Endothelial cell of umbilical vein (primary cell): ENCODE results near the gene SEMA5A. TPM values are rescaled to one million over a fixed set of nuclear protein-coding genes. Genes with fewer than 3 reads are reported as not detected.

Source experiments
- BruUV-seq: library from RNA; stranded (reverse); fragments of 400-500 nt; replicated peaks from 2 replicates; lab custom pipeline; 2021; lab: Mats Ljungman, UMichigan
- CTCF ChIA-PET: fragments of 300-600, 350-600 bp; sonication (Branson Sonifier 250); formaldehyde crosslinking; loops from one replicate; lab custom pipeline; 2021; ENCODE audit warnings: antibody characterized with exemption, inconsistent platforms; lab: Charles Lee
- POLR2A ChIA-PET: fragments of 300-600, 350-600 bp; sonication (Branson Sonifier 250); formaldehyde crosslinking; loops from one replicate; lab custom pipeline; 2021; ENCODE audit warnings: antibody characterized with exemption, inconsistent platforms; lab: Charles Lee
- DNase-seq: peaks from one replicate; pipeline ENCODE4 v3.0.0-alpha.2; 2011; ENCODE audit warnings: low read depth, low spot score
- FAIRE-seq: peaks from 2 replicates; lab custom pipeline; 2011; peaks lifted over from hg19 to GRCh38; lab: Jason Lieb, UNC
- H2AFZ ChIP-seq: 2 replicates; pipeline ENCODE4 v1.6.0; 2012; ENCODE audit warnings: low read depth, low read length, control low read depth, inconsistent platforms
- H3K27ac ChIP-seq: 2 replicates; pipeline ENCODE4 v1.5.1; 2011; ENCODE audit warnings: low read depth, mild to moderate bottlenecking, control low read depth, low read length, moderate library complexity; ENCODE audit not compliant: insufficient read depth
- H3K27me3 ChIP-seq, 2 experiments: 2 replicates each; pipeline versions ENCODE4 v1.6.0 to v1.6.1; 2011; ENCODE audit warnings: low read length in 2 of 2, mixed read lengths in 1 of 2; ENCODE audit not compliant: control insufficient read depth in 2 of 2, insufficient read depth in 2 of 2
- H3K36me3 ChIP-seq, 2 experiments: 2 replicates in 1 of 2; 3 replicates in 1 of 2; pipeline ENCODE4 v1.5.1; 2011; ENCODE audit warnings: low read length in 2 of 2, mild to moderate bottlenecking in 1 of 2, moderate library complexity in 1 of 2; ENCODE audit not compliant: control insufficient read depth in 2 of 2, insufficient read depth in 2 of 2; ENCODE audit errors: extremely low read depth in 1 of 2
- H3K4me1 ChIP-seq: 3 replicates; pipeline ENCODE4 v1.5.1; 2011; ENCODE audit warnings: mild to moderate bottlenecking, low read length; ENCODE audit not compliant: control insufficient read depth, insufficient read depth; ENCODE audit errors: extremely low read depth
- H3K4me2 ChIP-seq: 2 replicates; pipeline ENCODE4 v1.6.1; 2011; ENCODE audit warnings: low read length, control low read depth, mixed read lengths; ENCODE audit not compliant: insufficient read depth
- H3K4me3 ChIP-seq, 3 experiments: fragments of 200-600 bp in 1 of 3; sonication (generic), shearing (Covaris generic) in 1 of 3; replicated peaks in 1 of 3; 2 replicates each; pipeline ENCODE4 v1.5.1; 2011 to 2016; ENCODE audit warnings: control low read depth in 3 of 3, low read length in 3 of 3, mild to moderate bottlenecking in 2 of 3, inconsistent platforms in 1 of 3, low read depth in 1 of 3, moderate library complexity in 1 of 3; ENCODE audit not compliant: insufficient read depth in 1 of 3
- H3K79me2 ChIP-seq: 2 replicates; pipeline ENCODE4 v1.6.0; 2012; ENCODE audit warnings: low read length, inconsistent platforms; ENCODE audit not compliant: control insufficient read depth, insufficient read depth
- H3K9ac ChIP-seq: replicated peaks from 2 replicates; pipeline ENCODE3; 2011; ENCODE audit warnings: low read length, control low read depth; ENCODE audit not compliant: insufficient read depth; ENCODE audit errors: extremely low read depth
- H3K9me1 ChIP-seq: replicated peaks from 3 replicates; pipeline ENCODE4 v1.6.0; 2011; ENCODE audit warnings: mild to moderate bottlenecking, low read length; ENCODE audit not compliant: control insufficient read depth, insufficient read depth; ENCODE audit errors: extremely low read depth
- H3K9me3 ChIP-seq: replicated peaks from 2 replicates; pipeline ENCODE4 v1.5.1; 2012; ENCODE audit warnings: low read length, inconsistent platforms; ENCODE audit not compliant: control insufficient read depth, insufficient read depth
- H4K20me1 ChIP-seq: replicated peaks from 2 replicates; pipeline ENCODE3; 2011; ENCODE audit warnings: mild to moderate bottlenecking, low read length; ENCODE audit not compliant: control insufficient read depth, insufficient read depth; ENCODE audit errors: extremely low read depth
- EZH2 ChIP-seq: IDR thresholded peaks from 2 replicates; pipeline ENCODE4 v1.6.1; 2012; ENCODE audit warnings: borderline replicate concordance, low read depth, mild to moderate bottlenecking, moderate library complexity, low read length, inconsistent platforms; ENCODE audit not compliant: severe bottlenecking
- FOS ChIP-seq: IDR thresholded peaks from 2 replicates; pipeline ENCODE4 v1.6.1; 2011; ENCODE audit warnings: mild to moderate bottlenecking, low read length, moderate library complexity, borderline replicate concordance; ENCODE audit not compliant: insufficient read depth
- GATA2 ChIP-seq: IDR thresholded peaks from 2 replicates; pipeline ENCODE4 v1.7.0; 2011; ENCODE audit warnings: low read depth, mild to moderate bottlenecking, moderate library complexity, mixed read lengths, low read length; ENCODE audit not compliant: insufficient read length, insufficient read depth
- JUN ChIP-seq: IDR thresholded peaks from 2 replicates; pipeline ENCODE4 v1.6.1; 2011; ENCODE audit warnings: borderline replicate concordance, low read depth; ENCODE audit not compliant: insufficient read length, insufficient read depth
- MYC ChIP-seq: IDR thresholded peaks from one replicate; pipeline ENCODE4 v1.6.1; 2011; ENCODE audit warnings: mild to moderate bottlenecking, low read depth, low read length
- POLR2A ChIP-seq: IDR thresholded peaks from 2 replicates; pipeline ENCODE4 v1.6.1; 2012; ENCODE audit warnings: low read depth, mild to moderate bottlenecking, control low read depth, low read length
- POLR2AphosphoS5 ChIP-seq: IDR thresholded peaks from 2 replicates; pipeline ENCODE4 v1.6.1; 2012; ENCODE audit warnings: low read depth, mild to moderate bottlenecking, control low read depth, low read length, moderate library complexity; ENCODE audit not compliant: insufficient read depth
- dilution Hi-C: fragments of 300-500 bp; cut with MboI; formaldehyde crosslinking; loops from one replicate; pipeline ENCODE4 v1.15.0; 2019; ENCODE audit warnings: low sequenced_read_pairs; ENCODE audit not compliant: extremely low pct_ligation_motif_present
- intact Hi-C: fragments of 100-400 bp; cut with micrococcal nuclease; formaldehyde crosslinking; loops from one replicate; pipeline ENCODE4 v1.10.0; 2022
- polyA plus RNA-seq, 4 experiments: library from polyadenylated mRNA; depleted of rRNA in 3 of 4; stranded (reverse) in 3 of 4; unstranded in 1 of 4; fragments of >200 nt; gene quantifications; 2 replicates each; pipeline versions ENCODE4 v1.2.1 to v1.2.3, GENCODE V29; 2011 to 2012; ENCODE audit warnings: missing spikeins in 1 of 4
- total RNA-seq: library from RNA; stranded (reverse); gene quantifications from 2 replicates; pipeline ENCODE4 v1.2.3, GENCODE V29; 2021
- TF ChIP-seq, protein P1 (sequence below): IDR thresholded peaks from 2 replicates; pipeline ENCODE4 v1.6.1; 2011; ENCODE audit not compliant: insufficient read depth, insufficient read length
- TF ChIP-seq, protein P2 (sequence below), 2 donors: IDR thresholded peaks; 1 replicate in 1 of 2; 2 replicates in 1 of 2; pipeline ENCODE4 v1.5.1; 2011; ENCODE audit warnings: low read length in 2 of 2, mild to moderate bottlenecking in 2 of 2, moderate library complexity in 2 of 2, control low read depth in 1 of 2, inconsistent platforms in 1 of 2, low read depth in 1 of 2; ENCODE audit not compliant: insufficient read depth in 1 of 2; ENCODE audit errors: extremely low read depth in 1 of 2

SEMA5A gene
- total and polyA plus RNA-seq, 2 donors (not counting 3 experiments of a cell fraction or from before 2014, with no cell fraction given), result 0.04 to 0.06 TPM

DNA sequence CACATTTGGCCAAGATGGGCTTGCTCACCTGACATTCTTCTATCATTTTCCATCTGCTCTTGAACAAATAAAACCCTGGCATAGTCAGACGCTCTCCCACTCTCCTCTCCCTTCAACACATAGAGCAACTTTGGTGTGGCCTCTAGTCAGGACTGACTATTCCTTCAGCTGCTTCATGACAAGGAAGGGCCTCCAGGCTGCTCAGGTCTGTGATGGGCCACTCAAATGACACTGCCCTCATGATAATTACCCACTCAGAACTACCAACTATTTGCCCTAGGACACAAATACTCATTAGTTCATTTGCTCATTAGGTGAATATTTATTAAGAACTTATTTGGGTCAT is 376.3 kb downstream of the SEMA5A start:
- H3K9me1 ChIP-seq, result no peaks in the 10 kb centered on the region
- H3K27ac ChIP-seq, result no peak overlapping the region
- POLR2A ChIA-PET, result no interaction called here
- intact Hi-C loops, result no loop called here
- CTCF ChIA-PET, result no interaction called here
- DNase-seq (no peak), FAIRE-seq (no peak)
- TF ChIP-seq MYC (no peak), EZH2 (no peak), POLR2A (no peak), JUN (no peak), GATA2 (no peak), POLR2AphosphoS5 (no peak), FOS (no peak)
- TF ChIP-seq, protein P1, sequence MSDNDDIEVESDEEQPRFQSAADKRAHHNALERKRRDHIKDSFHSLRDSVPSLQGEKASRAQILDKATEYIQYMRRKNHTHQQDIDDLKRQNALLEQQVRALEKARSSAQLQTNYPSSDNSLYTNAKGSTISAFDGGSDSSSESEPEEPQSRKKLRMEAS, result no peak
- TF ChIP-seq, protein P2, sequence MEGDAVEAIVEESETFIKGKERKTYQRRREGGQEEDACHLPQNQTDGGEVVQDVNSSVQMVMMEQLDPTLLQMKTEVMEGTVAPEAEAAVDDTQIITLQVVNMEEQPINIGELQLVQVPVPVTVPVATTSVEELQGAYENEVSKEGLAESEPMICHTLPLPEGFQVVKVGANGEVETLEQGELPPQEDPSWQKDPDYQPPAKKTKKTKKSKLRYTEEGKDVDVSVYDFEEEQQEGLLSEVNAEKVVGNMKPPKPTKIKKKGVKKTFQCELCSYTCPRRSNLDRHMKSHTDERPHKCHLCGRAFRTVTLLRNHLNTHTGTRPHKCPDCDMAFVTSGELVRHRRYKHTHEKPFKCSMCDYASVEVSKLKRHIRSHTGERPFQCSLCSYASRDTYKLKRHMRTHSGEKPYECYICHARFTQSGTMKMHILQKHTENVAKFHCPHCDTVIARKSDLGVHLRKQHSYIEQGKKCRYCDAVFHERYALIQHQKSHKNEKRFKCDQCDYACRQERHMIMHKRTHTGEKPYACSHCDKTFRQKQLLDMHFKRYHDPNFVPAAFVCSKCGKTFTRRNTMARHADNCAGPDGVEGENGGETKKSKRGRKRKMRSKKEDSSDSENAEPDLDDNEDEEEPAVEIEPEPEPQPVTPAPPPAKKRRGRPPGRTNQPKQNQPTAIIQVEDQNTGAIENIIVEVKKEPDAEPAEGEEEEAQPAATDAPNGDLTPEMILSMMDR (IDR thresholded peaks at IDR 0.05; ENCODE audit: extremely low read depth in 1 of 2, insufficient read depth in 1 of 2, low read depth in 1 of 2, low read length in 2 of 2), result no peak
- no peak overlapping the region for H3K9ac ChIP-seq
- H3K9me3 ChIP-seq, result no peaks in the 10 kb centered on the region
- no peaks in the 10 kb centered on the region for H3K27me3 ChIP-seq
- no peak overlapping the region for H2AFZ ChIP-seq
- no peaks in the 10 kb centered on the region for H3K36me3 ChIP-seq
- H3K4me1 ChIP-seq, result no peaks in the 10 kb centered on the region
- dilution Hi-C loops, result no loop called here
- H3K79me2 ChIP-seq, result no peaks in the 10 kb centered on the region
- no TSS peak for BruUV-seq
- no peak overlapping the region for H3K4me3 ChIP-seq
- no peaks in the 10 kb centered on the region for H4K20me1 ChIP-seq
- H3K4me2 ChIP-seq, result no peak overlapping the region
